K562 (cell line): ENCODE measurements around the gene RPTOR. TPM values are rescaled to one million over a fixed set of nuclear protein-coding genes. Genes with fewer than 3 reads are reported as not detected.

Experiments
- DLX4 ChIP-seq: fragments of 250-450 bp; sonication (Bioruptor Pico); IDR thresholded peaks from 2 replicates; pipeline ENCODE4 v1.6.1; 2021; ENCODE audit warnings: mild to moderate bottlenecking
- HMG20A ChIP-seq: fragments of 450-650 bp; formaldehyde crosslinking; conservative IDR thresholded peaks from 2 replicates; pipeline ENCODE4 v1.4.0; 2020; ENCODE audit warnings: mild to moderate bottlenecking, mixed read lengths
- HNRNPK ChIP-seq: fragments of 200-400 bp; formaldehyde crosslinking; IDR thresholded peaks from one replicate; pipeline ENCODE4 v1.6.1; 2018; ENCODE audit warnings: mild to moderate bottlenecking, low read depth, low read length; ENCODE audit not compliant: poor library complexity, severe bottlenecking
- HOMEZ ChIP-seq: fragments of 250-450 bp; sonication (Bioruptor Pico); IDR thresholded peaks from 2 replicates; pipeline ENCODE4 v1.4.0; 2020; ENCODE audit warnings: mild to moderate bottlenecking, moderate library complexity
- JUND ChIP-seq, 2 experiments: IDR thresholded peaks; 2 replicates in 1 of 2; 3 replicates in 1 of 2; pipeline ENCODE4 v1.6.1; 2011; ENCODE audit warnings: borderline replicate concordance in 2 of 2, low read depth in 2 of 2, low read length in 2 of 2, improper control_type of control experiment in 1 of 2, missing biosample characterization in 1 of 2, missing genetic modification characterization in 1 of 2, missing genetic modification reagents in 1 of 2
- KAT8 ChIP-seq: fragments of 450-650 bp; IDR thresholded peaks from 2 replicates; pipeline ENCODE4 v1.6.1; 2016; ENCODE audit warnings: low read depth, mild to moderate bottlenecking
- MXD1 ChIP-seq: fragments of 250-450 bp; sonication (Bioruptor Pico); IDR thresholded peaks from 2 replicates; pipeline ENCODE4 v1.8.0; 2021; ENCODE audit warnings: borderline replicate concordance, mild to moderate bottlenecking, moderate library complexity; ENCODE audit not compliant: poor library complexity, severe bottlenecking
- NCOA1 ChIP-seq: fragments of 450-650 bp; IDR thresholded peaks from 2 replicates; pipeline ENCODE4 v1.6.1; 2016; ENCODE audit warnings: low read depth
- SAFB ChIP-seq: fragments of 200-400 bp; formaldehyde crosslinking; IDR thresholded peaks from 2 replicates; pipeline ENCODE4 v1.6.1; 2017; ENCODE audit warnings: low read depth, low read length, borderline replicate concordance
- polyA plus RNA-seq, 8 experiments: library from polyadenylated mRNA; depleted of rRNA in 4 of 8; stranded (reverse) in 5 of 8; unstranded in 3 of 8; fragments of >200 nt; fragmentation: Nextera tagmentation in 2 of 8; fragmentation: Illumina TruSeq in 1 of 8; extraction: Ambion mirVana in 2 of 8; extraction: Trizol in 1 of 8; gene quantifications; 2 replicates each; pipeline versions ENCODE4 v1.2.1 to v1.2.3, GENCODE V29; 2011 to 2014; ENCODE audit warnings: inconsistent platforms in 1 of 8, missing spikeins in 1 of 8
- total RNA-seq, 7 experiments: library from RNA; depleted of rRNA in 6 of 7; stranded (reverse); fragments of >200 nt in 6 of 7; fragmentation: Illumina TruSeq in 2 of 7; extraction: Trizol in 2 of 7; gene quantifications; 2 replicates each; pipeline versions ENCODE4 v1.2.1 to v1.2.3, GENCODE V29; 2011 to 2021; ENCODE audit warnings: low replicate concordance in 1 of 7

RPTOR gene
- total and polyA plus RNA-seq, 9 of the 15 experiments (the other 6 are each of a cell fraction or from before 2014, with no cell fraction given), result 0.24 to 54.1 (median 10.2) TPM

- no peak for TF ChIP-seq MXD1
- no peak for TF ChIP-seq JUND (IDR thresholded peaks at IDR 0.05; ENCODE audit: borderline replicate concordance, low read depth, low read length)
- no peak for TF ChIP-seq JUND (tag; IDR thresholded peaks at IDR 0.05; ENCODE audit: borderline replicate concordance, low read depth, low read length)
- TF ChIP-seq NCOA1, result no peak
- TF ChIP-seq KAT8, result no peak
- TF ChIP-seq SAFB, result no peak
- no peak for TF ChIP-seq HOMEZ (CRISPR knock-in tag)
- no peak for TF ChIP-seq DLX4 (CRISPR knock-in tag)
- TF ChIP-seq HMG20A (CRISPR knock-in tag), result no peak
- no peak for TF ChIP-seq HNRNPK
- TF ChIP-seq, all 486 proteins: peak for 0
Measured at GRCh38 chr17:80831491-80831890, 286.9 kb downstream of the RPTOR start (continued).
